COLO668 (cell line): Measurements from ENCODE around the gene CCDC40.
"Not testable (repeated sequence)": the region's sequence is repeated elsewhere in the genome, so short reads cannot be mapped to it uniquely, and the experiment has no call there.

Experiments used
- DNase-seq: peaks from one replicate; lab custom pipeline; 2025; ENCODE audit not compliant: unreplicated experiment; lab: John Stamatoyannopoulos, UW

The CCDC40 gene

DNA sequence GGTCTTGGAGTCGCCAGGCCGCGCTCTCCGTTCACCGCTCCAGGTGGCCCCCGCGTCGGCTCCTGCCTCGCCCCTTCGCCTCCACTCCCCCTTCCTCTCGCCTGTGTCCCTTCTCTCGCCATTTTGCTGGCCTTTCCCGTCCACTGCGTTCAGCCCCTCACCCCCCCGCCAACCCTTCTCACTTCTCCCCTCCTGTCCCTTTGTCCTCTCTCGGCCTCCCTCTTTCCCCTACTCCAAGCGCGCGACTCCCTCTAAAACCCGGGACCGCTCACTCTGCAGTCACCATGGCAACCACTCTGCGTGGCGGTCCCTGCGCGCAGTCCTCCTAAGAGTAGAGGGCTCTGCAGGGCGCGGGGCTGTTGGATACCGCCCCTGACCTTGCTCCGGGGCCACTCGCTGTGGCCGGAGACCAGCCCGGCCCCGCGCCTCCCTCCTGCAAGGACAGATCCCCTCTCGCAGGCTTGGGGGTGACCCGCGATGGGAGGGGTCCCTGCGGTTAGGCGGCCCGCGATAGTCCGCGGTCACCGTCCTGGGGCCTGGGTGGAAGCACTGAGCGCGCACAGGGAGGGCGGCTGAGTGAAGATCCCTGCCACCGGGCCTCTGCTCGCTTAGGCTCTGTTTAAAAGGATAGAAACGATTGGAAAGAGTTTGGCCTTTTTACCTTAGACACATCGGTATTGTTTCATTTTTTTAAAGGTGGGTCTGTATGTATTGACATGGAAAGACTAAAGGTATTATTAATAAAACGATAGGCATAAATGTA is 454 bp downstream of the CCDC40 start:
- DNase-seq = peak; percentile 57

DNA sequence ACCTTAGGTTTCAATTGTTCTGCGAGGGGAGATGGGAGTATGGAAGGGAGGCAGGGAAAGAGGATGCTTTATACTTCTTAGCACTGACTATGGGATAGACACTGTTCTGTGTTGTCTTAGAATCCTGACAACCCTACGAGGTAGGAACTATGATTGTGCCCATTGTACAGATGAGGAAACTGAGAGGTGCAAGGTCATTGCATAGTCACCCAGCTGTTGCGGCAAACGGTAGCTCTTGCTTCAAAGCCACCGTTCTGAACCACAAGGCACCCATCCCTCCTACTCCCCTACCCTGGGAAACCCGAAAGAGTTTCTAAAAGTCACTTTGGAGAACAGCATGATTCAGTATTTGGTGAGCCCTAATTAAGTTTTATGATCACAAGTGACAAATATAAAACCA is 7.5 kb downstream of the CCDC40 start:
- no peak for DNase-seq

DNA sequence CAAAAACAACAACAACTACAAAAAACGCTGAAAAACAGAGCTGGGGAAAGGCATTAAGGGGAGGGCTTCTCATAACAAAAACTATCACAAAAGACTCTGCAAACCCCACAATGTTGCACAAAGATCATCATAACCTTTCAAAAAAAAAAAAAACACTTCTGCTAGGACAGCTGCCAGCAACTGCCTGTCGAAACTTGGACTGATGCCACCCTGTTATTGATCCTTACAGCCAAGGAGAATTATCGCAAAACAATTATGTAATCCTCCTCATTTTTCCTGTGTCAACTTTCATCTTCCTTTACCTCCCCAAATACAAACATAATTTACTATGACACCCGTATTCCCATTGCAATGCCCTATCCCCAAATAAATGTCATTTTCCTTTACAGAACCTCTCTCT is 9.3 kb downstream of the CCDC40 start:
- peak; percentile 52 for DNase-seq

DNA sequence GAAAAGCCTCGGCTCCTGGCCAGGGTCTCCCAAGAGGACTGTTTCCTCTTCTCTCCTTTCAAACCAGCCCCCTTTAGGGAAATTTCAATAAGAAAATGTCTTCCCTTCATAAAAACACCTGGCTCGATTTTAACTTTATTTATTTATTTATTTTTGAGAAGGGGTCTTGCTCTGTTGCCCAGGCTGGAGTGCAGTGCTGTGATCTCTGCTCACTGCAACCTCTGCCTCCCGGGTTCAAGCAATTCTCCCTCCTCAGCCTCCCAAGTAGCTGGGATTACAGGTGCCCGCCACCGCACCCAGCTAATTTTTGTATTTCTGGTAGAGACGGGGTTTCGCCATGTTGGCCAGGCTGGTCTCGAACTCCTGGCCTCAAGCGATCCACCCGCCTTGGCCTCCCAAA is 10.3 kb downstream of the CCDC40 start:
- not testable (repeated sequence) for DNase-seq

DNA sequence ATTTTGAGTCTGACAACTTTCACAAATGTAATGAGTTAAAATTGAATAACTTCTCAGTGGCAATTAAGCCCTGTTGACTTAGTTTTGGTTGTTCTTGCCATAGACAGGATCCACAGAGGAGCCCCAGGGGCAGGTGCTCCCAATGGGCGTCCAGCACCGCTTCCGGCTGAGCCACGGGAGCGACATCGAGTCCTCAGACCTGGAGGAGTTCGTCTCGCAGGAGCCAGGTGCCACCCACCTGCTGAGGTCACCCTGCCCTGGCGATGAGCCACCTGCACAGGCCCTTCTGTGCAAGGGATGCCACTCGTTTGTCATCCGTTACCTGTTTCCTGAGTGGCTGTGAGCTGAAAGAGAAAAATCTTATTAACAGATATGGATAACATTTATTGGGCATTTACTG is 10.7 kb downstream of the CCDC40 start:
- DNase-seq = peak; percentile 92

DNA sequence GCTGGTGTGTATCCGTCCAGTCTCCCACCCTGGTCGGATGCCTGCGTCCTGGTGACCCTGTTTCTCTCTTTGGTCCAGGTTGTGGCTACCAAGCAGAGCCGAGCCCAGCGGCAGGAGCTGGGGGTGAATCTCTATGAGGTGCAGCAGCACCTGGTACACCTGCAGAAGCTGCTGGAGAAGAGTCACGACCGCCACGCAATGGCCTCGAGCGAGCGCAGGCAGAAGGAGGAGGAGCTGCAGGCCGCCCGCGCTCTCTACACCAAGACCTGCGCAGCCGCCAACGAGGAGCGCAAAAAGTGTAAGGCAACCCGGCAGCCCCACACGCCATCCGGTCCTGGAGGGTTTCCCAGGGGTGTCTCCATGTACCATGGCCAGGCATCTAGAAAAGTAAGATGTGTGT is 13.5 kb downstream of the CCDC40 start:
- DNase-seq = no peak

DNA sequence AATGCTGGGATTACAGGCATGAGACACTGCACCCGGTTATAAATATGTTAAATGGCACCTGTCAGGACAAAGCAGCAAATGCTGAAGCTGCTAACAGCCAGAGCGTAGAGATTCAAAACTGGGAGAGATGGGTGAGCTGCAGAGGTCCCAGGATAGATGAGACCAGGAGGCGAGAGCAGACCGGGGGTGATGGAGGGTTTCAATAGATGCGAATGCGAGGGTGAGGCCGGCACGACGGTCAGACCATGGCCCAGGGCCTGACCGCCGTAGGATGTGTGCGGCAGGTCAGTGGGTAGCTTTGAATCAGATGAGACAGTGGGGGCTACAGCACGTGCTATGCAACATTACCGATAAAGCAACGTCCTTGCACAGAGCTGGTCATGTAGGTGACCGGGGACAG is 14.3 kb downstream of the CCDC40 start:
- DNase-seq = no peak

DNA sequence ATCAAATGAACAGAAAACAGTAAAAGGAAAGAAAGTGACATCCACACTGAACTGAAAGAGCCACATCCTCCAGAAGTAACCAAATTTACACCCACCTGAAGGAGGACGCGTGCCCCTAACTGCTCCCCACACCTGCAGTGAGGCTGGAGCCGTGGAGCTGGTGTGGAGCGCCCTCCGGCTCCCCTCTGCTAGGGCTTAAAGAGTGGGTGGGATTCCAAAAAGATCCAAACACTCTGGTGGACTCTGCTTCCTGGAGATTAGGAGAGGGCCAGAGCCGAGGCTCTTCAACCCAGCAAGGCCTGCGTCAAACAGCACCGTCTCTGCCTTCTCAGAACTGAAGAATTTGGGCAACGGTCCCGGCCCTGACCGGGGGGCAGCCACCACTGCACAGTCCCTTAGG is 15.2 kb downstream of the CCDC40 start:
- DNase-seq = no peak

DNA sequence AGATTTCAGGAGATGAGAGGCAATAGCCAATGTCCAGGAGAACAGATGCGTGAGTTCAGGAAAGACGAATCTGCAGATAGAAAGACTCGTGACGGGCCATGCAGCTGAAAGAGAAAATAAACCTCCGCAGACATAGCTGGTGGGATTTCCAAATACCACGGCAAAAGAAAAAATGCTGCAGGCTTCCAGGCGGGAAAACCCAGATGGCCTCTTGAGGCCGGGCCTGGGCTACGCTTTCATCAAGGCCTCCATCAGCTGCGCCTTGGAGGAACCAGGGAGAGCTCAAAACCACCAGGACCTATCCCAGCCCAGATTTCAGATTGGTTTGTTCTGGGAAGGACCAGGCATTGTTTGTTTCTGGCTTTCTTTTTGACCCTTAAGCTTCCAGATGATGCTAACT is 16.7 kb downstream of the CCDC40 start:
- no peak for DNase-seq

DNA sequence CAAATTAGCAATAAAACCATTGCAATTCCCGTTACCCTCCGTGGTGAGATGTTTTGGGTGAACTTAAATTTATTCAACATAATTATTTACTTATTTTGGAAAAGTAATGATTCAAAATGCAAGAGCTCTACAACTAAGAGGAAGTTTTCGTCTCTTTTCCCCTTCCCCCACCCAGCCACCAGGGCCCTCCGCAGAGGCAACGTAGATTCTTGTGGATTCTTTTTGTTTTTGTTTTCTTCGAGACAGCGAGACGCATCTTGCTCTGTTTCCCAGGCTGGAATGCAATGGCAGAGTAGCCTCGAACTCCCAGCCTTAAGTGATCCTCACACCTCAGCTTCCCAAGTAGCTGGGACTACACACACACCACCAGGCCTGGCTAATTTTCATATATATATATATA is 19.2 kb downstream of the CCDC40 start:
- no peak for DNase-seq

DNA sequence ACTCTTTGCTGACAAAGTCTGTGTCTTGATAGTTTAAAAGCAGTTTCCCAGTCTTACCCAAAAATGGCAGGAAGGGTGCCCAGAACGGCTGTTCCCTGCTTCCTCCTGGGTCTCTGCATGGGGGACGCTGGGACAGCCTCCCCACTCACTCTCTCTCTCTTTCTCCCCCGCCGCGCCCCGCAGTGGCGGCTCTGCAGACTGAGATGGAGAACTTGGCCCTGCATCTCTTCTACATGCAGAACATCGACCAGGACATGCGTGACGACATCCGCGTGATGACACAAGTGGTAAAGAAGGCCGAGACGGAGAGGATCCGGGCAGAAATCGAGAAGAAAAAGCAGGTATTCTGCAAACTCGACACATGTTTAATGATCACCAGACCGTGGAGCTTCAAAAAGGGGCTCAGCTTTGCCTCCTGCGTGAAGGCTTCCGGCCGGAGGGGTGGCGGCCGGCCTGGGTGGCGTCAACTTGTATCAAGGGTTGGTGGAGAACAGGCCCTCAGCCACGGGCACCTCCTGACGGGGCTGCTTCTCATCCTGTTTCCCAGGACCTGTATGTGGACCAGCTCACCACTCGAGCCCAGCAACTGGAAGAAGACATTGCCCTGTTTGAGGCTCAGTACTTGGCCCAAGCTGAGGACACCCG is 22.0 kb downstream of the CCDC40 start:
- no peak for DNase-seq

DNA sequence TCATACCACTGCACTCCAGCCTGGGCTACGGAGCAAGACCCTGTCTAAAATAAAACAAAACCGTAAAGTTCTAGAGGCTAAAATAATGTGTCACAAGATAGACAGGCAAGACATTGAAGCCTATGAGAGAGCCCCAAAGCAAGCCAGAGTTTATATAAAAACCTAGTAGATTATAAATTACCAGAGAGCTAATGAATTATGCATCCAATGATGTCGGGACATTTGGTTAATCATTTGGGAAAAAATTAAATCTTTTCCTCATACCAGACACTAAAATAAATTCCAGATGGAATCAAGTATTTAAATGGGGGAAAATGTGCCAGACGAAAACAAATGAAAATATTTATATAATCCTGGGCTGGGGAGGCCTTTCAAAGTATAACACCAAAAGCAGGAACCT is 24.2 kb downstream of the CCDC40 start:
- DNase-seq = no peak

DNA sequence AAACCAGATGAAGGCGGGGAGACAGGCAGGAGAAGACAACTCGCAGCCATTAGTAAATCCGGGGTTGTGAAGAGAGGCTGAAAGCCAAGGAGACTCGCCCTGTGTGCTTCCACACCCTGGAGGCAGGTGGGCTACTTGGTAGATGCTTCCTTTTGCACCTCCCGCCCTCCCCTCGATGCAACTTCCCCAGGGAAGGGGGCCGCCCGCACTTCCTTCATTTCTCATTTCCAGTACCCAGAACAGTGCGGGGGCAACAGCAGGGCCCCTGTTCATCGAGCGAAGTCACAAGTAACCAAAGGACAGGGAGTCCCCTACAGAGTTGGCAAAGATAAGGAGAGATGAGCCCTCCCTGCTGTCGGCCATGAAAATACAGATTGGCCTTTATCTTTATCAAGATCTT is 25.0 kb downstream of the CCDC40 start:
- DNase-seq = no peak

DNA sequence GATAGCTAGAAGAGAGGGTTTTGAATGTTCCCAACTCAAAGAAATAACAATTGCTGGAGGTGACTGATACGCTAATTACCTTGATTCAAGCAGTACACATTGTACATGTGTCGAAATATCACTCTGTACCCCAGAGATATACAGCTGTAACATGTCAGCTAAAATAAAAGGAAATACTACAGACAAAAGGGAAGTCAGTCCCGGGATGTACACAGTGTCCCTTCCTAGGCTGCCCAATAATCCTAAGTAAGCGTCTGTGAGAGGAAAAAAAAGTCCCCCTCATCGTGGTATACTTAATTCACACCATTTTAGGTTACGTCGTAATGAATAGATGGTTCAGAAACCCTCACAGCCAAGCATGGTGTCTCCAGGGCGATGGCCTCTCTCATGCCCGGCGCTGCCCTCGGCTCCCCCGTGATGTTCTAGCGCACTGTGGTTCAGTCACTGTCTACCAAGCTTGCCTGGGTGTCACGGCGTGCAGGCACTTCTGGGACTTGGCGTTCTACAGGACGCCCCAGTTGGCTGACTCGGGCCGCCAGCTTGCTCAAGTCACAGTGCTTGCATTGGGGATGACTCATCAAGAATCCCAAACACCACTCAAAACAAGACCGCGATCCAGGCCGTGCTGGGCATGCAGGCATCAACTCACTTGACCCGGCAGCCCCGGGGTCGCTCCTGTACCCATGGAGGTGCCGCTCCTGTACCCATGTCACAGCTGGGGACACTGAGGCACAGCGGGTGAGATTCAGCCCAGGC is 27.6 kb downstream of the CCDC40 start:
- DNase-seq = peak; percentile 4

DNA sequence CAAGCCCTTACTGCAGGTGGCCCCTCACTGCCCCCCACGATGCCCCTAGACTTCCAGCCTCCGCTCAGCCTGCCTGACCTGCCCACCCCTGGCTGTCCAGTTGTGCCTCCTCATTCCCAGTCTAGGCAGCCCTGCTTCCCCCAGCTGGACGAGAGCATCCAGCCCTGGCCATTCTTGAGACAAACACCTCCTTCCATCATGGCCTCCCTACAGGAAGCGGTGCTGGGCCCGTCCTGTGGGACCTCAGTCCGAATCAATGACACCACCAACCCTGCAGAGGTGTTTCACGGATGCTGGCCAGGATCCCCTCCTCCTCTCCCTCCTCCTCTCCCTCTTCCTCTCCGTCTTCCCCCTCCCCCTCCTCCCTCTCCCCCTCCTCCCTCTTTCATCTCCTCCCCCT is 28.3 kb downstream of the CCDC40 start:
- DNase-seq = no peak

DNA sequence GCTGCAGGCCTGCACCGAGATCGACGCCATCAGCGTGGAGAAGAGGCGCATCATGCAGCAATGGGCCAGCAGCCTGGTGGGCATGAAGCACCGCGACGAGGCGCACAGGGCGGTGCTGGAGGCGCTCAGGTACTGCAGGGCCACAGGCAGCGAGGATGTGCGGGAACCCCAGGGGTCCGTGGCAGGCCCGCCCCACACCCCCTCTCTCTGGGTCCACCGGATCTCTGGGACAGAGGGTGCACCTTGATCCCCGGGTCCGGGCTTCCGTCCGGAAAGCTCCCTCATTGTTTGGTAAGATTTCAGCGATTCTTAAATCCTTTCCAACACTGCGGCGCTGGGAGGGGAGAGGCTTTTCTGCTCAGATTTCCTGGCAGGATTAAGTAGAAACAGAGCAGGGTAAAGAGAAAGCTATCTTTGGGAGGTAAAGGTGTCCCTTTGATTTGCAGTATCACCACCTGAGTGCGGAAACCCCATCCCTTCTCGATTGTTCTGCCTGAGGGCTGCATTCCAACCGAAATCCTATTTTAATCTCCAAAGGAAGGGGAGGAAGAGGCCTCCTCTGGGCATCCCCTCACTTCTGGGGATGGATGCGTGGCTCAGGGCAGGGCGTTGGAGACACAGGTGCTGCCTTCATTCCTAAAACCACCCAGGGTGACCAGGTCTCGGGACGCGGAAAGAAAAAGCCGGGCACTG is 29.2 kb downstream of the CCDC40 start:
- DNase-seq = no peak

DNA sequence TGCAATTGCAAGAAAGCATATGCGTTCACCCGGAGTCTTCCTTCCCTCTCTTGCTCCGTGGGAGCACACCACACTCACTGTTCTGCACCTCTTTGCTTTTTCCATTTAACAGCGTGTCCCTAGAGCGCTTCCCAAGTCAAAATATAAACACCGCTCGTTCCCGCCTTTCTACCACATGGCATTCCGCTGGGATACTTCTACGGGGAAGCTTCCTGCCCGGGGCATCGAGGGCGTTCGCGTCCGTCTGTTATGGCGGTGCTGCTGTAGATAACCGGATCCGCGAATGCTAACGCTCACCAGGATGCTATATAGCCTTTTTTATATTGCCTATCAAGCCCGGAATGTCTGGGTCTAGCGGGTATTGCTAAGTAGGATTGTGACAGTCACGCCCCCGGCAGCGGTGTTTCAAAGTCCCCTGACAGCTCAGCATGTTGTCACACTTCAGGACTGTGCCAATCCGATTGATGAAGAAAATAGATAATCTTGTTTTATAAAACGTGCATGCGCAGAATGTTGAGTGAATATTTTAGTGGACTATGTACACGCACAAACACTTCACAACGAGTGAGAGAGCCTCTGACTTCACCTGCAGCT is 31.0 kb downstream of the CCDC40 start:
- no peak for DNase-seq

DNA sequence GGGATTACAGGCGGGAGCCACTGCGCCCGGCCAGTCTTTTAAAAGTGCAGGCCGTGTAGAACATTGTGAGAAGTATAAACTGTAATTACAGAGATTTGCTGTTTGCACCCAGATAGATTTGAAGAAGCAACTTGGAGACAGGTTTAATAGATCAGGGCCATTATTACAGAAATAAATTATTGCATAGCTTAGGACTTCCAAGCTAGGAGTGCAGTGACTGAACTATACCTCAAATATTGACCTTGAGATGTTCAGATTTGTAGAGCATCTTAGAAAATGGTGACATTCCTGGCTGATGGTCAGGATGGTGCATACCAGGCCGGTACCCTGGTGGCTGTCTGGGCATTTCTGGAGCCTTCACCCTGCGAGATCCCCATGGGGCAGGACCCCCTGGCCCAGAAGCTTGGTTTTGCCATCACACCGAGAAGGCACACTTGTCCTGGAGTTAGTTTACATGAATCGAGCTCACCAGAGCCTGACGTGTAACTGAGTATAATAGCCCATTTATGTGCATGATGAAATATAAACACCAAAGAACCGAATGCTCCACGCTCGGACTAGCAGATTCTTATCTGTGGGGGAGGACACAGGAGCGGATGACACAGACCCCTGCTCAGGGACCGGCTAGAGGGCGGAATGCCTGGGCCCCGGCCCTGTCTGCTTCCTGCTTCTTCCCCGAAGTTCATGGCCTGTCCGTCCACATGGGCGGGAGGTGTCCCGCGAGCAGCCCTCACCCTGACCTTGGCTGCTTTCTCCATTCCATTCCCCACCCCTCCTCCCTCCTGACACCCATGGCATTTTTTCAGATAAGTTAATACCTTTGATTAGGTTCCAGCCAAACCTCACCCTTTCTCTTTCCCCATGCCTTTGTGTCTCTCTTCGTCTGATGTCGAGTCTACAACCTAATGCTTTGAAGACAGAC is 32.1 kb downstream of the CCDC40 start:
- no peak for DNase-seq

DNA sequence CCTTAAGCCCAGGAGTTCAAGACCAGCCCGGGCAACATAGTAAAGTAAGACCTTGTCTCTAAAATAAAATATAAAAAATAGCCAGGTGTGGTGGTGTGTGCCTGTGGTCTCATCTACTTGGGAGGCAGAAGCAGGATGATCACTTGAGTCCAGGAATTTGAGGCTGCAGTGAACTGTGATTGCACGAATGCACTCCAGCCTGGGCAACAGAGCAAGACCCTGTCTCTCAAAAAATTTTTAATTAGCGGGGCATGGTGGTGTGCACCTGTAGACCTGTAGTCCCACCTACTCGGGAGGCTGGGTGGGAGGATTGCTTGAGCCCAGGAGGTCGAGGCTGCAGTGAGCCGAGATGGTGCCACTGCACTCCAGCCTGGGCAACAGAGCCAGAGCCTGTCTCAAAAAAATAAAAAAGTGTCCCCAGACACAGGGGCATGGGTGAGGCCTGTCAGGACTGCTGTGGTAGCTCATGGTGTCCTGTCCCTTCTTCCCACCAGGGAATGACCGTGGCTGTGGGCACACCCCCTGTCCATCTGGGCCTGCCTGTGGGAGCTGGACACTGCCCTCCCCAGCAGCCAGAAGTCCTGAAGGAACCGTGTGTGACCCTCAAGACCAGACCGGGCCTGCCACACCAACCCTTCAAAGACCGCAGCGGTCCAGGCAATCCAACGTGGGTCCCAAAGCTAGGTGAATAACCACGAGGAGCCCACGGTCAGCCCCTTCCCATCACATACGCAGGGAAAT is 34.1 kb downstream of the CCDC40 start:
- DNase-seq = no peak
